GM18511 (cell line): ENCODE data around the gene RFX8.
"Not testable (repeated sequence)": the region's sequence is repeated elsewhere in the genome, so short reads cannot be mapped to it uniquely, and the experiment has no call there.

Source experiments
- ATAC-seq: cut with Tn5 transposase; IDR thresholded peaks from one replicate; pipeline ENCODE4 v1.9.1; 2021; ENCODE audit warnings: mild to moderate bottlenecking, moderate library complexity; ENCODE audit not compliant: unreplicated experiment

The RFX8 gene

GRCh38 chr2:101354420-101355311 lies 120.2 kb downstream of the RFX8 start:
- ATAC-seq, result no peak

- ATAC-seq, result not testable (repeated sequence)
Observed at GRCh38 chr2:101352631-101353030, 122.3 kb downstream of the RFX8 start.

- no peak for ATAC-seq
Observed at GRCh38 chr2:101351207-101351606, 123.7 kb downstream of the RFX8 start.

GRCh38 chr2:101349893-101350662 lies 124.8 kb downstream of the RFX8 start:
- ATAC-seq, result no peak

GRCh38 chr2:101348883-101349282 lies 126.0 kb downstream of the RFX8 start:
- no peak for ATAC-seq
